ENCODE measurements around the gene TMEM203.

GRCh38 chr9:137252555-137253506 is 47.4 kb upstream of the TMEM203 start:
- no peak for TF ChIP-seq CTCF (conservative IDR thresholded peaks at IDR 0.05)
- no peak for TF ChIP-seq ZFX (IDR thresholded peaks at IDR 0.05)
